K562 (cell line): Measurements from ENCODE around the gene ERC2. TPM values are rescaled to one million over a fixed set of nuclear protein-coding genes. Genes with fewer than 3 reads are reported as not detected.

Source experiments
- ATAC-seq: fragments of 200-7000 bp; cut with Tn5 transposase; 3 replicates; pipeline ENCODE4 v1.9.1; 2020; ENCODE audit warnings: moderate library complexity
- BruUV-seq: library from RNA; stranded (reverse); fragments of 400-500 nt; replicated peaks from 2 replicates; lab custom pipeline; 2021; lab: Mats Ljungman, UMichigan
- CTCF ChIA-PET: fragments of 300-600 bp; formaldehyde crosslinking; extraction: SDS; loops from one replicate; lab custom pipeline; 2021; ENCODE audit warnings: low intra/inter-chr PET ratio; lab: Yijun Ruan, JAX
- POLR2A ChIA-PET: fragments of 300-600, 350-650 bp; sonication (Branson Sonifier 250); formaldehyde crosslinking; extraction: SDS; loops from one replicate; lab custom pipeline; 2021; ENCODE audit warnings: antibody characterized with exemption, inconsistent platforms; lab: Yijun Ruan, JAX
- DNase-seq, 4 experiments: peaks; one replicate each; pipeline versions ENCODE4 v3.0.0 to v3.0.0-alpha.2; 2011 to 2018; ENCODE audit warnings: low spot score in 3 of 4, mixed read lengths in 3 of 4; ENCODE audit errors: extremely low read depth in 1 of 4
- FAIRE-seq: peaks from 2 replicates; lab custom pipeline; 2011; peaks lifted over from hg19 to GRCh38; lab: Jason Lieb, UNC
- H2AFZ ChIP-seq: 2 replicates; pipeline ENCODE4 v1.6.0; 2011; ENCODE audit warnings: low read depth, low read length, control low read depth, inconsistent platforms
- H3K27ac ChIP-seq: fragments of 200-600 bp; 3 replicates; pipeline ENCODE4 v1.8.0; 2011; ENCODE audit warnings: low read depth, mild to moderate bottlenecking, control low read depth, inconsistent platforms, low read length, moderate library complexity, mixed read lengths; ENCODE audit errors: extremely low read depth
- H3K27me3 ChIP-seq, 2 experiments: fragments of 300-600 bp in 1 of 2; 2 replicates in 1 of 2; 3 replicates in 1 of 2; pipeline versions ENCODE4 v1.6.0 to v1.8.0; 2011; ENCODE audit warnings: inconsistent platforms in 2 of 2, low read length in 2 of 2, mild to moderate bottlenecking in 1 of 2, mixed read lengths in 1 of 2, moderate library complexity in 1 of 2; ENCODE audit not compliant: control insufficient read depth in 2 of 2, insufficient read depth in 2 of 2
- H3K36me3 ChIP-seq: fragments of 300-600 bp; 3 replicates; pipeline ENCODE4 v1.8.0; 2011; ENCODE audit warnings: mild to moderate bottlenecking, low read length, inconsistent platforms; ENCODE audit not compliant: control insufficient read depth, insufficient read depth
- H3K4me1 ChIP-seq, 2 experiments: fragments of 200-600 bp in 1 of 2; replicated peaks in 1 of 2; 2 replicates in 1 of 2; 3 replicates in 1 of 2; pipeline versions ENCODE4 v1.5.1 to v1.8.0; 2011; ENCODE audit warnings: inconsistent platforms in 2 of 2, low read length in 2 of 2, mild to moderate bottlenecking in 1 of 2, mixed read lengths in 1 of 2, moderate library complexity in 1 of 2; ENCODE audit not compliant: control insufficient read depth in 2 of 2, insufficient read depth in 2 of 2
- H3K4me2 ChIP-seq: 2 replicates; pipeline ENCODE4 v1.6.1; 2011; ENCODE audit warnings: low read length, control low read depth, inconsistent platforms, mixed read lengths; ENCODE audit not compliant: insufficient read depth
- H3K4me3 ChIP-seq: fragments of 200-600 bp; sonication (generic), shearing (Covaris generic); 2 replicates; pipeline ENCODE4 v1.5.1; 2016; ENCODE audit warnings: control low read depth, inconsistent platforms
- H3K79me2 ChIP-seq: fragments of 200-600 bp; 3 replicates; pipeline ENCODE4 v1.8.0; 2011; ENCODE audit warnings: low read length, inconsistent platforms; ENCODE audit not compliant: control insufficient read depth, insufficient read depth
- H3K9ac ChIP-seq, 2 experiments: 2 replicates each; pipeline versions ENCODE4 v1.6.0 to v1.6.1; 2011; ENCODE audit warnings: low read depth in 2 of 2, low read length in 2 of 2, control low read depth in 1 of 2, inconsistent platforms in 1 of 2, mild to moderate bottlenecking in 1 of 2, mixed read lengths in 1 of 2; ENCODE audit not compliant: insufficient read depth in 1 of 2
- H3K9me1 ChIP-seq: one replicate; pipeline ENCODE4 v1.6.0; 2011; ENCODE audit warnings: inconsistent platforms, mild to moderate bottlenecking, low read length, moderate library complexity; ENCODE audit not compliant: control insufficient read depth, insufficient read depth
- H3K9me3 ChIP-seq: replicated peaks from 2 replicates; pipeline ENCODE4 v1.5.1; 2011; ENCODE audit warnings: low read depth, low read length, inconsistent platforms; ENCODE audit not compliant: control insufficient read depth, insufficient read depth
- H4K20me1 ChIP-seq: replicated peaks from 2 replicates; pipeline ENCODE4 v1.6.1; 2011; ENCODE audit warnings: low read length, inconsistent platforms, mixed read lengths; ENCODE audit not compliant: control insufficient read depth, insufficient read depth
- ATF2 ChIP-seq: sonication (generic); formaldehyde crosslinking; IDR thresholded peaks from 2 replicates; pipeline ENCODE4 v1.8.1; 2022; ENCODE audit warnings: missing genetic modification reagents
- CCAR2 ChIP-seq: fragments of 200-400 bp; formaldehyde crosslinking; IDR thresholded peaks from 2 replicates; pipeline ENCODE4 v1.6.1; 2017; ENCODE audit warnings: mild to moderate bottlenecking, low read depth, low read length
- CSDE1 ChIP-seq, 2 experiments: fragments of 450-650 bp; IDR thresholded peaks; 2 replicates each; pipeline ENCODE4 v1.6.1; 2016; ENCODE audit warnings: mild to moderate bottlenecking in 1 of 2
- FOSL1 ChIP-seq: fragments of 200-800 bp; sonication (Bioruptor generic); conservative IDR thresholded peaks from 2 replicates; pipeline ENCODE4 v1.6.1; 2016; ENCODE audit warnings: missing genetic modification characterization, missing compliant biosample characterization
- HNRNPH1 ChIP-seq: fragments of 200-400 bp; formaldehyde crosslinking; optimal IDR thresholded peaks from 2 replicates; pipeline ENCODE3; 2017; ENCODE audit warnings: low read depth, mild to moderate bottlenecking, low read length, moderate library complexity
- MCM7 ChIP-seq, 2 experiments: fragments of 450-650 bp; IDR thresholded peaks; 2 replicates each; pipeline ENCODE4 v1.6.1; 2016 to 2018
- MED1 ChIP-seq: sonication (generic); formaldehyde crosslinking; IDR thresholded peaks from 2 replicates; pipeline ENCODE4 v1.8.1; 2023; ENCODE audit warnings: missing genetic modification reagents, borderline replicate concordance
- PYGO2 ChIP-seq: fragments of 450-650 bp; IDR thresholded peaks from 2 replicates; pipeline ENCODE4 v1.6.1; 2016; ENCODE audit warnings: mild to moderate bottlenecking, missing genetic modification characterization, moderate library complexity, missing compliant biosample characterization
- RFX5 ChIP-seq: IDR thresholded peaks from 2 replicates; pipeline ENCODE4 v1.6.1; 2011; ENCODE audit warnings: low read depth, mild to moderate bottlenecking, improper control_type of control experiment, low read length
- U2AF2 ChIP-seq: fragments of 200-400 bp; formaldehyde crosslinking; optimal IDR thresholded peaks from 2 replicates; pipeline ENCODE3; 2017; ENCODE audit warnings: low read depth, mild to moderate bottlenecking, low read length
- ZBTB49 ChIP-seq: sonication (generic); formaldehyde crosslinking; IDR thresholded peaks from 2 replicates; pipeline ENCODE4 v1.8.0; 2022; ENCODE audit warnings: missing genetic modification reagents, mild to moderate bottlenecking, borderline replicate concordance
- ZC3H8 ChIP-seq: fragments of 450-650 bp; IDR thresholded peaks from 2 replicates; pipeline ENCODE4 v1.6.1; 2017
- ZNF232 ChIP-seq: sonication (generic); formaldehyde crosslinking; IDR thresholded peaks from 2 replicates; pipeline ENCODE4 v1.8.0; 2022; ENCODE audit warnings: mild to moderate bottlenecking, missing genetic modification reagents
- ZNF282 ChIP-seq: sonication (generic); formaldehyde crosslinking; IDR thresholded peaks from 2 replicates; pipeline ENCODE4 v1.8.1; 2023; ENCODE audit warnings: missing genetic modification reagents
- ZNF512 ChIP-seq: IDR thresholded peaks from 2 replicates; pipeline ENCODE4 v1.6.1; 2016; ENCODE audit warnings: missing genetic modification characterization, missing compliant biosample characterization
- ZNF583 ChIP-seq: fragments of 250-450 bp; sonication (Bioruptor Pico); IDR thresholded peaks from 2 replicates; pipeline ENCODE4 v1.4.0; 2020
- ZNF668 ChIP-seq: fragments of 250-450 bp; sonication (Bioruptor Pico); IDR thresholded peaks from 2 replicates; pipeline ENCODE4 v1.8.0; 2022; ENCODE audit warnings: mild to moderate bottlenecking, inconsistent platforms
- WGBS: fragments of 100-300 bp; shearing (Covaris generic); methylation state at CpG from one replicate; pipeline ENCODE4 v1.1.6; 2016; ENCODE audit warnings: low coverage, mixed read lengths; ENCODE audit not compliant: insufficient coverage; ENCODE audit errors: missing lambda C conversion rate; 5-methylcytosine and 5-hydroxymethylcytosine counted together
- in situ Hi-C: fragments of 300-500 bp; cut with MboI; formaldehyde crosslinking; loops from 4 replicates; pipeline ENCODE4 v1.15.0; 2018; ENCODE audit warnings: inconsistent platforms, mixed read lengths
- intact Hi-C: fragments of 100-400 bp; cut with micrococcal nuclease; formaldehyde crosslinking; loops from 2 replicates; pipeline ENCODE4 v1.14.2; 2022
- polyA plus RNA-seq, 8 experiments: library from polyadenylated mRNA; depleted of rRNA in 4 of 8; stranded (reverse) in 5 of 8; unstranded in 3 of 8; fragments of >200 nt; fragmentation: Nextera tagmentation in 2 of 8; fragmentation: Illumina TruSeq in 1 of 8; extraction: Ambion mirVana in 2 of 8; extraction: Trizol in 1 of 8; gene quantifications; 2 replicates each; pipeline versions ENCODE4 v1.2.1 to v1.2.3, GENCODE V29; 2011 to 2014; ENCODE audit warnings: inconsistent platforms in 1 of 8, missing spikeins in 1 of 8
- total RNA-seq, 7 experiments: library from RNA; depleted of rRNA in 6 of 7; stranded (reverse); fragments of >200 nt in 6 of 7; fragmentation: Illumina TruSeq in 2 of 7; extraction: Trizol in 2 of 7; gene quantifications; 2 replicates each; pipeline versions ENCODE4 v1.2.1 to v1.2.3, GENCODE V29; 2011 to 2021; ENCODE audit warnings: low replicate concordance in 1 of 7
- TF ChIP-seq, protein P1 (sequence below): fragments of 450-650 bp; formaldehyde crosslinking; conservative IDR thresholded peaks from 2 replicates; pipeline ENCODE4 v1.4.0; 2022; ENCODE audit warnings: mild to moderate bottlenecking, missing genetic modification characterization

The ERC2 gene
- total and polyA plus RNA-seq, 9 of the 15 experiments (the other 6 are each of a cell fraction or from before 2014, with no cell fraction given): 0.04 to 0.18 (median 0.07) TPM; not detected in 2

DNA sequence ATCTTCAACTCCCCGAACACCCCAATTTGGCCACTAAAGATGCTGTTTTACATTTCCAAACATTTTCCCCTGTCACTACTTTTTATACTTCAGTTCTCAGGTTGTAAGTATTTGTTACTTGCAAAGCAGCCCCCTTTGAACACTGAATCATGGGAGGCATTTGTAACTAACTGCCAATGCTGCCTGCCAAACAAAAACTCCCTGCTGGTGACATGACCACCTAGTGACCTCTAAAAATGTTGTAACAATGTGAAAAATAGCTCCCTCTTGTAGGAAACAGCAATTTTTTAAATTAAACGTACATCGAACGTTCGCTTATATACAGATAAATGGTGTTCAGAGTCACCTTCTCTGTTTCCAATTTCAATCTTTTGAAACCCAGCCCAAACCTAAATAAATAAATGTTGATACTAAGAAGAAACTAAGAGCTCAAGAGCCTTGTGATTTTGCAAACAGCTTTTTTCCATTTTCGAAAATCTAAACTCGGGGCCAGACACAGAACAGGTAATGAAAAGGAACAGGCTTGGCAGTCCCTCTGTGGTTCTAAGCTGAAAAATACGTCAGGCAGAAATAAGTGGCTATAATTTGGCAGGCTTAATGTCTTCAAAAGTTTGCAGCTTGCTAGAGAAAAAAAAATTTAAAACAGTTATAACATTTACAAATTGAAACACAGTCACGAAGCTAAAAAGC is 712.6 kb downstream of the ERC2 start:
- no peak for DNase-seq
- Histone ChIP-seq H3K9ac (no peak overlapping the region), H3K4me3 (no peak overlapping the region), H3K79me2 (no peaks in the 10 kb centered on the region), H3K36me3 (no peaks in the 10 kb centered on the region), H3K27me3 (no peaks in the 10 kb centered on the region), H3K4me1 (no peaks in the 10 kb centered on the region), H3K9me3 (no peaks in the 10 kb centered on the region), H3K4me2 (no peak overlapping the region), H4K20me1 (no peaks in the 10 kb centered on the region), H2AFZ (no peak overlapping the region), H3K9me1 (no peaks in the 10 kb centered on the region), H3K27ac (no peak overlapping the region)
- ChIA-PET CTCF (no interaction called here), POLR2A (no interaction called here)
- intact Hi-C loops (no loop called here), in situ Hi-C loops (no loop called here)
- no TSS peak for BruUV-seq
- WGBS: 2% methylated on average over 7 of the region's 9 CpGs
- no peak for ATAC-seq
- no peak for FAIRE-seq
- TF ChIP-seq FOSL1 (tag) (no peak), ZNF282 (CRISPR knock-in tag) (no peak), ZBTB49 (no peak), RFX5 (no peak), ZC3H8 (no peak), ZNF583 (CRISPR knock-in tag) (no peak), ZNF232 (CRISPR knock-in tag) (no peak), ZNF512 (no peak), MCM7 (IDR thresholded peaks at IDR 0.05) (no peak), MED1 (CRISPR knock-in tag) (no peak), PYGO2 (tag) (no peak), HNRNPH1 (no peak), CSDE1 (IDR thresholded peaks at IDR 0.05) (no peak), U2AF2 (no peak), ATF2 (no peak), CCAR2 (no peak), ZNF668 (CRISPR knock-in tag) (no peak)
- TF ChIP-seq, protein P1, sequence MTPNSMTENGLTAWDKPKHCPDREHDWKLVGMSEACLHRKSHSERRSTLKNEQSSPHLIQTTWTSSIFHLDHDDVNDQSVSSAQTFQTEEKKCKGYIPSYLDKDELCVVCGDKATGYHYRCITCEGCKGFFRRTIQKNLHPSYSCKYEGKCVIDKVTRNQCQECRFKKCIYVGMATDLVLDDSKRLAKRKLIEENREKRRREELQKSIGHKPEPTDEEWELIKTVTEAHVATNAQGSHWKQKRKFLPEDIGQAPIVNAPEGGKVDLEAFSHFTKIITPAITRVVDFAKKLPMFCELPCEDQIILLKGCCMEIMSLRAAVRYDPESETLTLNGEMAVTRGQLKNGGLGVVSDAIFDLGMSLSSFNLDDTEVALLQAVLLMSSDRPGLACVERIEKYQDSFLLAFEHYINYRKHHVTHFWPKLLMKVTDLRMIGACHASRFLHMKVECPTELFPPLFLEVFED: no peak
